C4-2B (cell line): ENCODE data around the gene SIGLEC14.

Experiments
- CTCF ChIP-seq: fragments of 450-650 bp; conservative IDR thresholded peaks from 2 replicates; pipeline ENCODE4 v1.5.1; 2017; ENCODE audit warnings: mild to moderate bottlenecking
- ZFX ChIP-seq: fragments of 450-650 bp; IDR thresholded peaks from 2 replicates; pipeline ENCODE4 v1.6.1; 2017

DNA sequence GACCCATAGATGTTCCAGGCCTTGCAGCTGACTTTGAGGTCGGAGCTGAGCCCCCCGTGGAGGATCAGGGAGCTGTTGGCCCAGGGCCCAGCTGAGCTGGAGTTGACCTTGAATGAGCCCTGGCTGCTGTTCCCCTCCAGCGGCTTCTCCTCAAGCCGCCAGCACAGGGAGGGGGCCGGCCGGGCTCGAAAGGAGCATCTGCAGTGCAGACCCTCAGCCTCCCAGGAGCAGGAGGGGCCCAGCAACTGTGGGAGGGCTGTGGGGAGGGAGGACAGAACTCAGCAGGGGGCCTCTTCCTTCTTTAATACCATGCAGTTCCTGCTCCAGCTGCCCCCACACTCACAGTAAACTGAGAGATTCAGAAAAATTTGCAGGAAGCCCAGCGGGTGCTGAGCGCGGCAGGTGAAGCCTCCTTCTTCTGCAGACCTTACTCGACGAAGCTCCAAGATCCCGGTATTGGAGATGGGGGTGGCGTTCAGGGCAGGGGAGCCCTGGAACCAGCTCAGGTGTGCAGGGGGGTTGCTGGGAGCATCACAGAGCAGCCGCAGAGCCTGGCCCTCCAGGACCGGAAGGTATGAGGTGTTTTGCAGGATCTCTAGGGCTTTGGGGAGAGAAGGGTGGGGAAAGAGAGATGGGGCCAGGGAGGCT, 19.0 kb downstream of the SIGLEC14 start:
- TF ChIP-seq CTCF (no peak), ZFX (no peak)
